Measurements from ENCODE around the gene ALPP.

- TF ChIP-seq CTCF (conservative IDR thresholded peaks at IDR 0.05; ENCODE audit: low read depth, low read length) (no peak), EZH2 (IDR thresholded peaks at IDR 0.05; ENCODE audit: low read length, unreplicated experiment) (no peak), EZH2phosphoT487 (IDR thresholded peaks at IDR 0.05; ENCODE audit: borderline replicate concordance, low read length) (no peak)
Observed at GRCh38 chr2:232387451-232388171, 9.1 kb downstream of the ALPP start.

Measured in PC-3 (cell line).